GM12874 (cell line): ENCODE data around the gene CCDC159.

Experiments
- TF ChIP-seq, protein P1 (sequence below): IDR thresholded peaks from 2 replicates; pipeline ENCODE4 v1.5.1; 2011; ENCODE audit warnings: low read depth, mild to moderate bottlenecking, control low read depth, low read length, moderate library complexity; ENCODE audit not compliant: insufficient read depth

Gene CCDC159

GRCh38 chr19:11345122-11345803 is 1.1 kb upstream of the CCDC159 start:
- TF ChIP-seq, protein P1, sequence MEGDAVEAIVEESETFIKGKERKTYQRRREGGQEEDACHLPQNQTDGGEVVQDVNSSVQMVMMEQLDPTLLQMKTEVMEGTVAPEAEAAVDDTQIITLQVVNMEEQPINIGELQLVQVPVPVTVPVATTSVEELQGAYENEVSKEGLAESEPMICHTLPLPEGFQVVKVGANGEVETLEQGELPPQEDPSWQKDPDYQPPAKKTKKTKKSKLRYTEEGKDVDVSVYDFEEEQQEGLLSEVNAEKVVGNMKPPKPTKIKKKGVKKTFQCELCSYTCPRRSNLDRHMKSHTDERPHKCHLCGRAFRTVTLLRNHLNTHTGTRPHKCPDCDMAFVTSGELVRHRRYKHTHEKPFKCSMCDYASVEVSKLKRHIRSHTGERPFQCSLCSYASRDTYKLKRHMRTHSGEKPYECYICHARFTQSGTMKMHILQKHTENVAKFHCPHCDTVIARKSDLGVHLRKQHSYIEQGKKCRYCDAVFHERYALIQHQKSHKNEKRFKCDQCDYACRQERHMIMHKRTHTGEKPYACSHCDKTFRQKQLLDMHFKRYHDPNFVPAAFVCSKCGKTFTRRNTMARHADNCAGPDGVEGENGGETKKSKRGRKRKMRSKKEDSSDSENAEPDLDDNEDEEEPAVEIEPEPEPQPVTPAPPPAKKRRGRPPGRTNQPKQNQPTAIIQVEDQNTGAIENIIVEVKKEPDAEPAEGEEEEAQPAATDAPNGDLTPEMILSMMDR, result no peak

DNA sequence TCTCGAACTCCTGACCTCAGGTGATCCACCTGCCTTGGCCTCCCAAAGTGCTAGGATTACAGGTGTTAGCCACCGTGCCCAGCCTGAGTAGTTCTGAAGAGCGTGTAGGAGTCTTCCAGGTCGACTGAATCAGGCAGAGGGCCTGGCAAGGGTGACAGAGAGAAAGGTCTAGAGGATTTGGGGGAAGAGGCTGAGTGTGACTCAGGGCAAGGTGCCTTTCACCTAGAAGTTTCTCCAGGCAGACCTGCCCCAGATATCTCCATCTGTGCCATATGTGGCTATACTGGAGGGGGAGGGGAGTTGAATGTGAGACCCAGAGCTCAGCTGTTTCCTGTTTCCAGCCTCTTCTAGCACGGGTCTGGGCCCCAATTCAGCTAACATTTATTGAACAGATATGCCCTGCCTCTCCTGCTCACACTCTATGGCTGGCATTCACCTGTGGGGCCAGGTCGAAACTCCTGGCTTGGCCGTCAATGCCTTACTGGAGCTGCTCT is 1.3 kb downstream of the CCDC159 start:
- TF ChIP-seq, protein P1, result no peak

DNA sequence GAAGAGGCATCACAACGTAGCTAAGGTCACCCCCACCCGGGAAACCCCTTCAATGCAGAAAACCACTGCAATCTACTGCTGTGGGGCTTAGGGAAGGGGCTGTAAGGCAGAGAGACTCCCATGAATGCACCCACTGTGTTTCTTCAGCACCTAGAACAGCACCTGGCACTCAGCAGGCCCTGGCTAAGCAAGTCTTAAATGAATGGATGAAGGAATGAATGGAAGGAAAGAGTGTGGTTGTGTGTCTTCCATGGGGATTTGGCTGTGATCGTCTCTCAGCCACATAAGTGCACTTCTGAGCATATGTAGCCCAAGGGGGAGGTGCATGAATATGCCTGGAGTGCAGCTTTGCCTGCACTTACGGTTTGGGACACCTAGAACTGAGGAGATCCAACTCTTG is 2.9 kb downstream of the CCDC159 start:
- TF ChIP-seq, protein P1, result no peak

DNA sequence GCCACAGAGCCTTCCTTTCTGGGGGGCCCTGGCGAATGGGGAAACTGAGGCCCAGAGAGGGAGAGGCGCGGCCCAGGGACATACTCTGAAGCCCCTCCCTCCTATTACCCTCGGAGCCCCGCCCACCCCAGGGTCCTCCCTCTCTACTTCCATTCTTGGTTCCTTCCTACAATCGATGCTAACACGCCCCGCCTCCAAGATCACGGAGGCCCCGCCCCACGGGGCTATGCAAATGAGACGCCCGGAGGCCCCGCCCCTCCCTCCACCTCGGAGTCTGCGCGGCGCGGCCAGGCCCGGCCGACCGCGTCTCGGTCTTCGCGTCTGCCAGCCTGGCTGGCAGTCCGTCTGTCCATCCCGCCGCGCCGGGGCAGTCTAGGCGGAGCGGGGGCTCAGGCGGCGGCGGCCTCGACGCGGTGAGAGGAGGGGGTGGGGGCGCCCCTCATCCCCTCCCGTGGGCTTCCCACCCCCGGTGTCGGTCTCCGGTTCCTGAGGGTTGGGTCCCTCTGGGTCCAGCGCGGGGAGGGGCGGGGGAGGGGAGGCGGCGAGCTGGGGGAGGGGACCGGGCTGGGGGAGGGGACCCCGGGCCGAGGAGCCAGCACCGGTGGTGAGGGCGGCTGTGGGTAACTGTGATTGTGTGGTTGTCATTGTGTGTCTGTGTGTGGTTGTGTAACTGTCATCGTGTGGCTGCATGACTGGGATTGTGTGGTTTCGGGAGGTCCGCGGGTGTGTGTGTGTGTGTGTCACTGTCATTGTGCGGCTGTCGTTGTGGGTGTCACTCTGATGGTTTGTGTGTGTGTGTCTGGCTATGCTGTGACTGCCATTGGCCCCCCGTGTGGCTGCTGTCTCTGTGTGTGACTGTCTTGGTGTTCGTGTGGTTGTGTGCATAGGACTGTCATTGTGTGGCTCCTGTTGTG is 9.1 kb downstream of the CCDC159 start, which contains the start of gene PLPPR2:
Gene PLPPR2, plus strand, starts transcription at position 273 of the 914 bp plus-strand sequence. CDS start 2,242 bp downstream, outside the sequence.
- TF ChIP-seq, protein P1, result no peak

DNA sequence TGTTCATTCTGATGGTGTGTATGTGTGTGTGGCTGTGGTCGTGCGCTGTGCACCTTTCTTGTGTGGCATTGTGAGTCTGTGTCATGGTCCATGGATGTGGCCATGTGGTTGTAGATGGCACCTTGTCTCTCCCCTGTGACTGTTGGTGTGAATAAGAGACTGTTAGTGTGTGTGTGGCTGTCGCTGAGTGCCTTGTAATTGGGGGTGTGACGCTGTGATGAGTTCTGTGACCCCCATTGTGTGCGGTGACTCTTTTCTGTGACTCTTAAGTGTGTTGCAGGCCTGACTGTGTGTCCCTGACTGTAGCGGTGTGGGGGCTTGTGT is 9.7 kb downstream of the CCDC159 start:
- TF ChIP-seq, protein P1, result no peak

DNA sequence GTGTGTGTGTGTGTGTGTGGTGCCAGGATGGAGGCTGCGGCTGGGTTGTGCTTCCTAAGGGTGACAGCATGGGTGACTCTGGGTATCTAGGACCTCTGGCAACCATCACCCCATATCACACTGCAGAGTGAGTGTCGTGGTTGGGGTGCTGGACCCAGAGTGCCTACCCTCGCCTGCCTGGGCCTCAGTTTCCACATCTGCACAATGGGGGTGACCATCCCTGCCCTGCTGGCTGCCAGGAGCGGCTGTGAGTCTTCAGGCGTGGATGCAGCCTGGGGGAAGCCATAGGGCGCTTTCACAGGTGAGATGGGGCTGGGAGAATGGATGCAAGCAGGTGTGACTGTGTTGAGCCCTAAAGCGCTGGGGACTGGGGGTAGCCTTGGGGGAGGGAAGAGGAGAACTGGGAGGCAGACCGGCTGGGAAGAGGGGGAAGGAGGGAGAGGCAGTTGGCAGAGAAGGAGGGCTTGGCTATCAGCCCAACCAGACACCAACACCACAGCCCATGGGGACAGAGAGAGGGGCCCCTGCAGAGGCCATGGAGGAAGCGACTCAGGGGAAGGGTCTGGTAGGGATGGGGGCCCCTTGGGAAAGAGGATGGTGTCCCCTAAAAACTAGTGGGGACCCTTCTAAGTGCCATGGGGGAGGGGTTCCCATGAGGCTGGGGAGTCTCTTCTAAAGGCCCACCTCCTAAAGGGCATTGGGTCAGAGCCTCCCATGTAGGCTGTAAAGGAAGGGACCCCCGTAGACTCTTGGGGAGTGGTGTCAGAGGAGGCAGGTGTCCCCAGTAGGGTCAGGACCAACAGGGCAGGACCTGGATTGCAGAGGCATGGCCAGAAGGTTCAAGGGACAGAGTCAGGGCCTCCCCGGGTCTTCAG is 10.6 kb downstream of the CCDC159 start:
- TF ChIP-seq, protein P1, result no peak
